Chondrocyte (in vitro differentiated cells): ENCODE measurements around the gene DESI2. TPM values are rescaled to one million over a fixed set of nuclear protein-coding genes. Genes with fewer than 3 reads are reported as not detected.
"Not testable (repeated sequence)": the region's sequence is repeated elsewhere in the genome, so short reads cannot be mapped to it uniquely, and the experiment has no call there.

Source experiments
- DNase-seq: peaks from one replicate; pipeline ENCODE4 v3.0.0; 2021; ENCODE audit warnings: mixed read lengths, low spot score
- H3K27ac Mint-ChIP-seq: one replicate; pipeline ENCODE4 v1.8.0; 2021; ENCODE audit warnings: mild to moderate bottlenecking, moderate library complexity, mixed read lengths; ENCODE audit not compliant: unreplicated experiment
- H3K27me3 Mint-ChIP-seq: 2 replicates; pipeline ENCODE4 v1.8.0; 2021; ENCODE audit warnings: low read depth, mixed read lengths
- H3K36me3 Mint-ChIP-seq: 2 replicates; pipeline ENCODE4 v1.8.0; 2021; ENCODE audit warnings: low read depth, mixed read lengths
- H3K4me1 Mint-ChIP-seq: 2 replicates; pipeline ENCODE4 v1.8.0; 2021; ENCODE audit warnings: low read depth, mild to moderate bottlenecking, mixed read lengths
- H3K4me3 Mint-ChIP-seq: one replicate; pipeline ENCODE4 v1.8.0; 2021; ENCODE audit warnings: mild to moderate bottlenecking, moderate library complexity, mixed read lengths; ENCODE audit not compliant: unreplicated experiment
- H3K9me3 Mint-ChIP-seq: 2 replicates; pipeline ENCODE4 v1.8.0; 2021; ENCODE audit warnings: low read depth, mixed read lengths
- total RNA-seq: library from RNA; stranded (reverse); gene quantifications from 3 replicates; pipeline ENCODE4 v1.2.1, GENCODE V29; 2021
- TF ChIP-seq, protein P1 (sequence below): fragments of 200-600 bp; sonication (generic); IDR thresholded peaks from 2 replicates; pipeline ENCODE4 v1.5.0; 2021; ENCODE audit warnings: antibody characterized with exemption, mild to moderate bottlenecking, moderate library complexity

DESI2 gene
- total RNA-seq, 1 donor from 2014 or later = 65.6 TPM

DNA sequence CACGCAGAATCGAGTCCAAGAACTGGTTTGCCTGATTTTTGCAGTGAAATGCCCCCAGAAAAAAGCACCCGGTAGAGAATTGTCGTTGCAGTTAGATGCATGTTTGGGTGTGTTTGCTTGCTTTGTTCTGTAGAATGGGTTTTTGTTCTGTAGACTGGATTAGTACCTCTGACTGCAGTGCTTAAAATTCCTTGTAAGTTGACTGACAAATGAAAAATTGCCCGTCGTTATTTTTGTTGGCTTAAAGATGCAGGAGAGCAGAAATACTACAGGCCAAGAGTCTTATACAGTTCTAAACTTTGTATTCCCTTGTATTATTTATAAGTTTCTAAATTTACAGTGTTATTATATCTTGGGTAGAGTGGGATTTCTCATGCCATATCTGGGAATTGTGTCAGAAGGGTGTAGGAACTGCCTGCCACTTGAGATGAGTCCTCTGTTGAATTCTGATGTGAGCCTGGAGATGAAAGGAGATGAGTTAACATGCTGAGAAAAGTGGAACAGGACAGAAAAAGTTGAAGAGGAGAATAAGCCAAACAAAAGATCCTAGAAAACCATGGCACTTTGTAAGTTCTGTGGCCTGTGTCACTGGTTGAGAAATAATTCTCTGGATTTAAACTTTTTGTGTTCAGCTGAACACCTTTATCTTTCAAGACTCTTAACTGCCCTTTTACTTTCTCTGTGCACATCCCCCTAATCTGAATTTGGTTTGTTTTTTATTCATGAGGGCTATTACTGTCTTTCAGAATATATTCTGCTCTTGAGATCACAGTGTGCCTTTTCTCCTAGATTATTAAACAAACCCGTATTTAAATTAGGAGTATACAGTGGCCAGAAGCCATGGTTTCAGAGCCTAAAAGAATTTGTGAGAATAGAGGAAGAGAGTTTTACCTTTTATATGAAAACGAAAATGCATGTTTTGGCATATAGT lies 1.4 kb downstream of the DESI2 start:
- H3K27ac Mint-ChIP-seq = no peak overlapping the region
- H3K27me3 Mint-ChIP-seq = no peaks in the 10 kb centered on the region
- TF ChIP-seq, protein P1, sequence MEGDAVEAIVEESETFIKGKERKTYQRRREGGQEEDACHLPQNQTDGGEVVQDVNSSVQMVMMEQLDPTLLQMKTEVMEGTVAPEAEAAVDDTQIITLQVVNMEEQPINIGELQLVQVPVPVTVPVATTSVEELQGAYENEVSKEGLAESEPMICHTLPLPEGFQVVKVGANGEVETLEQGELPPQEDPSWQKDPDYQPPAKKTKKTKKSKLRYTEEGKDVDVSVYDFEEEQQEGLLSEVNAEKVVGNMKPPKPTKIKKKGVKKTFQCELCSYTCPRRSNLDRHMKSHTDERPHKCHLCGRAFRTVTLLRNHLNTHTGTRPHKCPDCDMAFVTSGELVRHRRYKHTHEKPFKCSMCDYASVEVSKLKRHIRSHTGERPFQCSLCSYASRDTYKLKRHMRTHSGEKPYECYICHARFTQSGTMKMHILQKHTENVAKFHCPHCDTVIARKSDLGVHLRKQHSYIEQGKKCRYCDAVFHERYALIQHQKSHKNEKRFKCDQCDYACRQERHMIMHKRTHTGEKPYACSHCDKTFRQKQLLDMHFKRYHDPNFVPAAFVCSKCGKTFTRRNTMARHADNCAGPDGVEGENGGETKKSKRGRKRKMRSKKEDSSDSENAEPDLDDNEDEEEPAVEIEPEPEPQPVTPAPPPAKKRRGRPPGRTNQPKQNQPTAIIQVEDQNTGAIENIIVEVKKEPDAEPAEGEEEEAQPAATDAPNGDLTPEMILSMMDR = no peak
- peaks cover 5% of the 10 kb centered on the region for H3K36me3 Mint-ChIP-seq
- peaks cover 32% of the 10 kb centered on the region for H3K4me1 Mint-ChIP-seq
- DNase-seq = no peak
- H3K9me3 Mint-ChIP-seq = no peaks in the 10 kb centered on the region
- H3K4me3 Mint-ChIP-seq = no peak overlapping the region

DNA sequence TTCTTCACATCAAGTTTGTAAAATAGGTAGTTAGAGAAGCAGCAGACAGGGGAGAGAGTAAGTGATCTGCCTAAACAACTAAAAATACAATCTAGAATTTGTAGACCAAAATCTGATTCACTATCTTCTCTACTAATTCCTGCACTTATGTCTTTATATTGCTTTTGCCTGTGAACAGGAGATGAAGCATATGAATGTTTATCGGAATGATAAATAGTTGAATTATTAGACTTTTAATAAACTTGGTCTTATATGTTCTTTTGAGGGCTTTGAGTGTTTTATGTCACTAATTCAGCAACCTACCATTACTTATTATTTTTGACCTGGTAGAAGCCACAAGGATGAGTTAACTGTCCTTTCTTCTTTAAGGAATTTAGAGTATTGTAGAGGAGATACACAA lies 2.3 kb downstream of the DESI2 start:
- H3K36me3 Mint-ChIP-seq = peaks cover 5% of the 10 kb centered on the region
- H3K9me3 Mint-ChIP-seq = no peaks in the 10 kb centered on the region
- no peak overlapping the region for H3K27ac Mint-ChIP-seq
- peaks cover 40% of the 10 kb centered on the region for H3K4me1 Mint-ChIP-seq
- no peak for DNase-seq
- TF ChIP-seq, protein P1 = no peak
- H3K27me3 Mint-ChIP-seq = no peaks in the 10 kb centered on the region
- no peak overlapping the region for H3K4me3 Mint-ChIP-seq

DNA sequence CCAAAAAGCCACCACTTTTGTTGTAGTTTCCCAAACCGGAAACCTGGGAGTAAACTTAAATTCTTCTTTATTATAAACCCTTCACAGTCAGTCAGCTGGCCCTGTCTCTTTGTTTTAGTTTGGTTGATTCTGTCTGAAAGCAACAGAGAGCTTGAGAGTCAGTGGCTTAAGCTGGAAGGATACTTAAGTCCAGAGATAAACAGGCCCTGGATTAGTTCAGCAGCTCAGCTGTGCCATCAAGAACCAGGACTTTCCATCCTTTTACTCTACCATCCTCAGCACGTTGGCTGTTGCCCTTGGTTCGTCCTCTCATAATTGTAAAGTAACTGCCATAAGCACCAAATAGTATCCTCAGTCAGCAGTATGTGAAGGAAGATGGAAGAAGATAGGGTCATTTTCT lies 4.5 kb downstream of the DESI2 start:
- Mint-ChIP-seq H3K27ac (no peak overlapping the region), H3K4me1 (peaks cover 39% of the 10 kb centered on the region), H3K27me3 (no peaks in the 10 kb centered on the region), H3K9me3 (no peaks in the 10 kb centered on the region), H3K4me3 (no peak overlapping the region), H3K36me3 (peaks cover 6% of the 10 kb centered on the region)
- TF ChIP-seq, protein P1 = no peak
- DNase-seq = no peak

DNA sequence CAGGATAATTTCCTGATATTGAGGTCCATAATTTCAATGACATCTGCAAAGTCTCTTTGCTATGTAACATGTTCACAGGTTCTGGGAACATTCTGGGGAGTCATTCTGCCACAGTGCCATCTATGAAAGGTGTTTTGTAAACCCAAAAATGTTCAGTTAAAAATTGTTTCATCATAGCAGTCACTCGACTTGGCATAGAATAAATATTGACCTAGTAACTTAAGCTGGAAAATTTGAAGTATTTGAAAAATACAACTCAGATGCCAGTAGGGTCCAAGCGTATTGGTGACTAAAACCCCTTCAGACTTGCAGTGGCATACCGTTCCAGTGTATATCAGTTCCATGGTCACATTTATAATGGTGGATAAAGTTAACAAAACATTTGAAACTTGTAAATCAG lies 6.8 kb downstream of the DESI2 start:
- H3K9me3 Mint-ChIP-seq = no peaks in the 10 kb centered on the region
- peak overlapping the region; percentile 64 for H3K27ac Mint-ChIP-seq
- H3K27me3 Mint-ChIP-seq = no peaks in the 10 kb centered on the region
- TF ChIP-seq, protein P1 = no peak
- H3K4me1 Mint-ChIP-seq = peaks cover 49% of the 10 kb centered on the region
- no peak overlapping the region for H3K4me3 Mint-ChIP-seq
- DNase-seq = no peak
- H3K36me3 Mint-ChIP-seq = peaks cover 6% of the 10 kb centered on the region

DNA sequence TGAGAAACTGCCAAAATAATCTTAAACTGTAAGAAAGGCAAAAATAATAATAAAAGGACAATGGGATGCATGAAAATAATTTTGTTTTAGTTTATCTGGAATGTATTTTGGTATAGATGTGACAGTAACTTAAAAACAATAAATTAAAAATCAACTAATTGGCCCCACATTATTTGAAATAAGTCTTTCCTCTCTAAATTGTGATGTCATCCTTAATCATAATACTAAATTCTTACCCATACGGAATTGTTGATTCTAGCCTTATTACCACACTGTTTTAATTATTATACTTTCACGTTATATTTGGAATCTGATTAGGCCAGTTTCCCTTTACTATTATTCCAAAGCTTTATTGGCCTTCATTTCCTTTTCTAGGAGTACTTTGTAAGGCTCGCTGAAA lies 7.7 kb downstream of the DESI2 start:
- TF ChIP-seq, protein P1 = no peak
- H3K36me3 Mint-ChIP-seq = peaks cover 6% of the 10 kb centered on the region
- H3K4me3 Mint-ChIP-seq = no peak overlapping the region
- no peak for DNase-seq
- peaks cover 49% of the 10 kb centered on the region for H3K4me1 Mint-ChIP-seq
- H3K27ac Mint-ChIP-seq = no peak overlapping the region
- no peaks in the 10 kb centered on the region for H3K9me3 Mint-ChIP-seq
- H3K27me3 Mint-ChIP-seq = no peaks in the 10 kb centered on the region

DNA sequence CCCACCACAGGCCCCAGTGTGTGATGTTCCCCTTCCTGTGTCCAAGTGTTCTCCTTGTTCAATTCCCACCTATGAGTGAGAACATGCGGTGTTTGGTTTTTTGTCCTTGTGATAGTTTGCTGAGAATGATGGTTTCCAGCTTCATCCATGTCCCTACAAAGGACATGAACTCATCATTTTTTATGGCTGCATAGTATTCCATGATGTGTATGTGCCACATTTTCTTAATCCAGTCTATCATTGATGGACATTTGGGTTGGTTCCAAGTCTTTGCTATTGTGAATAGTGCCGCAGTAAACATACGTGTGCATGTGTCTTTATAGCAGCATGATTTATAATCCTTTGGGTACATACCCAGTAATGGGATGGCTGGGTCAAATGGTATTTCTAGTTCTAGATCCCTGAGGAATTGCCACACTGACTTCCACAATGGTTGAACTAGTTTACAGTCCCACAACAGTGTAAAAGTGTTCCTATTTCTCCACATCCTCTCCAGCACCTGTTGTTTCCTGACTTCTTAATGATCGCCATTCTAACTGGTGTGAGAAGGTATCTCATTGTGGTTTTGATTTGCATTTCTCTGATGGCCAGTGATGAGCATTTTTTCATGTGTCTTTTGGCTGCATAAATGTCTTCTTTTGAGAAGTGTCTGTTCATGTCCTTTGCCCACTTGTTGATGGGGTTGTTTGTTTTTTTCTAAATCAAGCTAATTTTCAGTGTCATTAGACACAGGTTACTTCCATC lies 8.8 kb downstream of the DESI2 start:
- DNase-seq, H3K27ac Mint-ChIP-seq, H3K9me3 Mint-ChIP-seq, H3K4me3 Mint-ChIP-seq, H3K27me3 Mint-ChIP-seq, H3K36me3 Mint-ChIP-seq: not testable (repeated sequence)
- H3K4me1 Mint-ChIP-seq = peaks cover 49% of the 10 kb centered on the region
